ENCODE data around the gene ACER2. TPM values are rescaled to one million over a fixed set of nuclear protein-coding genes. Genes with fewer than 3 reads are reported as not detected.
"Not testable (repeated sequence)": the region's sequence is repeated elsewhere in the genome, so short reads cannot be mapped to it uniquely, and the experiment has no call there.

ACER2 gene
- total RNA-seq, result 1 to 10 TPM; 2.4 to 2.8 TPM

DNA sequence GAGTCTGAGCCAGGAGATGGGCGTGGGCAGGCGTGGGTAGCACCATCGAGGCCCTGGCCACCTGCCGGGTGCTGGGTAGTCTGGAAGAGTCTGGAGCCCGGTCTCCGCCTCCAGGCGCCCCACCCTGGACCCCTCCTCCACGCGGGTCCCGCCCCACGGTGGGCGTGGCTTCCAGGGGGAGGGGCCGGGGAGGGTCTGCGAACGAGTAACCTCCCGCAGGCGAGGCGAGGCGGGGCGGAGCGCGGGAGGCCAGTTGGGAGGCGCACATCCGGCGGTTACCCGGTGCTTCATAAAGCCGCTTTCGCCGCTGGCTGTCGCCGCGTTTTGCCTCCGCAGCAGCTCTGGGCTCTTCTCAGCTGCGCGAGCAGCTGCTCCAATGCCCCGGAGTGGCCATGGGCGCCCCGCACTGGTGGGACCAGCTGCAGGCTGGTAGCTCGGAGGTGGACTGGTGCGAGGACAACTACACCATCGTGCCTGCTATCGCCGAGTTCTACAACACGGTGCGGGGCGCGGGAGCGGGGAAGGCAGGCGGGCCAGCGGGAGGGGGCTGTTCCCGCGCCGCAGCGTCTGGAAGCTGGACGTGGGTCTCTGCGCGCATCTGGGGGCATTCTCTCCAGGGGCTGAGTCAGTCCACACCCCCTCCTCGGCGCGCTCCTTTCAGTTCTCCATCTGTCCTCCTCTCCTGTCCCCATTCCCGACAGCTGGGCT is at the start of gene ACER2:
Gene ACER2 (plus strand): TSS at position 317 of the 708 bp plus-strand sequence. CDS start 76 bp downstream, at position 393.
- Mint-ChIP-seq H3K27me3 (ENCODE audit: low read depth) (no peaks in the 10 kb centered on the region), H3K9me3 (no peaks in the 10 kb centered on the region), H3K4me1 (ENCODE audit: low read depth) (peaks cover 19% of the 10 kb centered on the region), H3K36me3 (ENCODE audit: insufficient read depth in 2 of 2) (peaks cover 0 to 6% of the 10 kb centered on the region in 2 donors), H3K4me3 (peak within 1 kb of the TSS; percentile 98), H3K27ac (peak within 1 kb of the TSS; percentile 85)
- peak; percentile 93 to 98 for DNase-seq
- peak; percentile 93 for ATAC-seq (replicated peaks in 1 of 2)

DNA sequence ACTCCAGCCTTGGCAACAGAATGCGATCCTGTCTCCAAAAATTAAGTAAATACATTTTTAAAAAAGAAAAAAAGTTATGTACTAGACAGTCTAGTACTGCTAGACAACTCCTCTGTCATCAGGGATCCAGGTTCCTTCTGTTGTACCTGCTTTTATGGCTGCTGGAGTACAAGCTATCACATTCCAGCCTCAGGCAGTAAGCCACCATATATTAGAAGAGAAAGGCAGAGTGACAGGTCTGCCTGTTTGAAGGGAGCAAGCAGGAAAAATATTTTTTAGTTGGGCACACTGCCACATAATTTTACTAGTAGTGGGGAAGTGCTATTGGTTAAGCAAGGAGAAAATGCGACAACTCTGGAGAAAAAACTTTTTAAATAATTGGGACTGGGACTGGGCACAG is 39.7 kb upstream of the ACER2 start:
- Mint-ChIP-seq H3K4me3 (no peak overlapping the region), H3K27me3 (ENCODE audit: low read depth) (no peaks in the 10 kb centered on the region), H3K4me1 (ENCODE audit: low read depth) (no peaks in the 10 kb centered on the region), H3K27ac (peak overlapping the region; percentile 82), H3K9me3 (no peaks in the 10 kb centered on the region), H3K36me3 (ENCODE audit: insufficient read depth in 2 of 2) (peaks cover 0 to 9% of the 10 kb centered on the region in 2 donors)
- no peak for DNase-seq
- ATAC-seq (replicated peaks in 1 of 2), result no peak

DNA sequence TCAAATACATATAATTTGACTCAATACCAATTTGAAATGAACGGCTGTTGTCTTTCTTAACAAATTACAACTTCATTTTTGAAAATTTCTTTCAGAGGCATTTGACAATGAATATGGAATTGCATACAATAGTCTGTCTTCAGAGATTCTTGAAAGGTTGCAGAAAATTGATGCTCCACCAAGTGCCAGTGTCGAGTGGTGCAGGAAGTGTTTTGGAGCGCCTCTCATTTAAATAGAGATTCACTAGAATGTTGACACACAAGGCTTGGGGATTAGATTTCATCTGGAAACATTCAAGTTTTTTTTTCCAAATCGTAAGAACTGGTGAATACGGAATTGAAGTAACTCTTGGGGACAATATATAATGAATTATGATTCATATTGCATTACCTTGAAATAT is 36.9 kb upstream of the ACER2 start:
- Mint-ChIP-seq H3K4me3 (no peak overlapping the region), H3K4me1 (ENCODE audit: low read depth) (peaks cover 19% of the 10 kb centered on the region), H3K9me3 (no peaks in the 10 kb centered on the region), H3K27ac (no peak overlapping the region), H3K36me3 (ENCODE audit: insufficient read depth in 2 of 2) (peaks cover 10 to 27% of the 10 kb centered on the region in 2 donors), H3K27me3 (ENCODE audit: low read depth) (no peaks in the 10 kb centered on the region)
- DNase-seq (no peak), ATAC-seq (replicated peaks in 1 of 2) (no peak)

DNA sequence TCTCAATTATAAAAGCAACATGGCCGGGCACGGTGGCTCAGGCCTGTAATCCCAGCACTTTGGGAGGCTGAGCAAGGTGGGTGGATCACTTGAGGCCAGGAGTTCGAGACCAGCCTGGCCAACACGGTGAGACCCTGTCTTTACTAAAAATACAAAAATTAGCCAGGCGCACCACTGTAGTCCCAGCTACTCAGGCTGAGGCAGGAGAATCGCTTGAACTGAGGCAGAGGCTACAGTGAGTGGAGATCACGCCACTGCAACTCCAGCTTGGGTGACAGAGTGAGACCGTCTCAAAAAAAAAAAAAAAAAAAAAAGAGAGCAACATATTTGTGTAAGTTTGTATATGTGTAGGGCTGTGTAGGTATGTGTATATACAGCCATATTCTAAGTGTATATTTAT is 36.2 kb upstream of the ACER2 start:
- Mint-ChIP-seq H3K9me3 (no peaks in the 10 kb centered on the region), H3K4me3 (no peak overlapping the region), H3K27me3 (ENCODE audit: low read depth) (no peaks in the 10 kb centered on the region), H3K36me3 (ENCODE audit: insufficient read depth in 2 of 2) (peaks cover 10 to 34% of the 10 kb centered on the region in 2 donors), H3K27ac (no peak overlapping the region), H3K4me1 (ENCODE audit: low read depth) (peaks cover 25% of the 10 kb centered on the region)
- ATAC-seq (replicated peaks in 1 of 2) (peak in 1 of 2 donors; percentile 33), DNase-seq (no peak)

DNA sequence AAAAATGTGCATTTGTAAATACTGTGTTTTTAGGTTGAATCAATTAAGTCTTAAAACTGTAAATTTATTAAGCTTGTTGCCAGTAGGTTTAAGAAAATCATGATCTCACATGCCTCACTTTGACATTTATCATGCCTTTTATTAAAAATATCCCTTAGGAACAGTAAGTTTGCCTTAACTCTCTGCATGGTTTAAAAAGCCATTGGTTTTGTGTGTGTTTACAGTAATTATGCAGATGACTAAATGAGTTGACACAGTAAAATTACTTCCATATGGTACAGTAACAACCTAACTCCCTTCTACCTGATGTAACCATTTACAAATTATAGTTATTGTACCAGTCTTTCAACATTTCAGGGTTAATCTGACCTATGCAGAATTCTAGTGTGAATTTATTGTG is 35.3 kb upstream of the ACER2 start:
- Mint-ChIP-seq H3K4me1 (ENCODE audit: low read depth) (peaks cover 35% of the 10 kb centered on the region), H3K27me3 (ENCODE audit: low read depth) (no peaks in the 10 kb centered on the region), H3K36me3 (ENCODE audit: insufficient read depth in 2 of 2) (peaks cover 15 to 39% of the 10 kb centered on the region in 2 donors), H3K27ac (peak overlapping the region; percentile 86), H3K9me3 (no peaks in the 10 kb centered on the region), H3K4me3 (no peak overlapping the region)
- DNase-seq (no peak), ATAC-seq (replicated peaks in 1 of 2) (no peak)

DNA sequence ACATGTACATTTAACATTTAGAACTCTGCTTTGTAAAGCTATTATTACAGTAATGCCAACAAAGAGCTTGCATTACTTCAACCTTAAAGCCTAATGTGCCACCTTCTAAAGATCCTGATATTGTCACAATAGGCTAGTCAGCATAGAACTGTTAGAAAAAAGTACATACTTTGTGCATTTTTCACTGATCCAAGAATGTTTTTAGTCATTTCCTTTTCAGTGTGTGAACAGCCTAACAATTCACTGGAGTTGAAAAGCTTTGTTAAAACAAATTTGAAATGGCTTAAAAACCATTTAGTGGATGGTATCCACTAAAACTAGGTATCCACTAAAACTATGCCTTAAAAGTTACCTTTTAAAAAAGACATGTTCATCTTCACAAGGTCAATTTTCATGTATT is 33.3 kb upstream of the ACER2 start:
- no peaks in the 10 kb centered on the region for H3K9me3 Mint-ChIP-seq
- H3K4me1 Mint-ChIP-seq (ENCODE audit: low read depth), result peaks cover 43% of the 10 kb centered on the region
- no peak overlapping the region for H3K4me3 Mint-ChIP-seq
- H3K36me3 Mint-ChIP-seq (ENCODE audit: insufficient read depth in 2 of 2), result peaks cover 28 to 54% of the 10 kb centered on the region in 2 donors
- H3K27me3 Mint-ChIP-seq (ENCODE audit: low read depth), result no peaks in the 10 kb centered on the region
- peak overlapping the region; percentile 47 for H3K27ac Mint-ChIP-seq
- DNase-seq, result no peak
- ATAC-seq (replicated peaks in 1 of 2), result no peak

DNA sequence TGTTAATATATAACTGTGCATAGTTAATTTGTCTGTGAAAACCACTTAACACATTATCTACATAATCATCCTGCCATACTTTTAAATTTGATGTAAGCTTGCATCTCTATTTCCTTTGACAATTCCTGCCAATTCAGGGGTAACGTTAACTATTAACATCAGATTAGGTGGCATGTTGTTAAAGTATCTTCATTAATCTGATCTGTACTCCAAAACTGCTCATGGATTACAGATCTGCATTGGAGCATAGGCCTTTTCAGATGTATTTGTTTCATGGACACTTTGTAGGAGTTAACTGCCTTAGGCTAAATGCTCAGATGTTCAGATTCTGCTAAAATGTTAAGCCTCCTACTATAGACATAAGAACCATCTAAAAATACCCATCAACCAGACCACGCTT is 31.9 kb upstream of the ACER2 start:
- Mint-ChIP-seq H3K27me3 (ENCODE audit: low read depth) (no peaks in the 10 kb centered on the region), H3K4me1 (ENCODE audit: low read depth) (peaks cover 57% of the 10 kb centered on the region), H3K27ac (peak overlapping the region; percentile 99), H3K9me3 (no peaks in the 10 kb centered on the region), H3K36me3 (ENCODE audit: insufficient read depth in 2 of 2) (peaks cover 32 to 55% of the 10 kb centered on the region in 2 donors), H3K4me3 (peak overlapping the region; percentile 94 to 97)
- ATAC-seq (replicated peaks in 1 of 2), result no peak
- no peak for DNase-seq

DNA sequence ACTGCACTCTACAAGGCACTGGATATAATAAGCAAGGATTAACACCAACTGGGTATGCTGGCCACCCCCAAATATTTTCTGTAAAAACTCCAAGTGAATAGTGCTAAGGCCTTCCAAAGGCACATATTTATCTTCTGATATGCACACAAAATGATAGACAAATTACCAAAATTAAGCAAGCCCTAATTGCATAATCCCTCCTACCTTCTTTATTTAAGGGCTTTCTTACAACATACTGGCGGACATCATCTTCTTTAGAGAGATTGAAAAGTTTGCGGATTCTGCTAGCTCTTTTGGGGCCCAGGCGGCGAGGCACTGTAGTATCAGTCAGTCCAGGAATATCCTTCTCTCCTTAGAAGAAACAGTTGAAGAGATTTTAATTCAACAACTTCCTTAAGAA is 30.6 kb upstream of the ACER2 start:
- H3K36me3 Mint-ChIP-seq (ENCODE audit: insufficient read depth in 2 of 2), result peaks cover 32 to 55% of the 10 kb centered on the region in 2 donors
- no peak for ATAC-seq (replicated peaks in 1 of 2)
- peak overlapping the region; percentile 99 for H3K27ac Mint-ChIP-seq
- H3K27me3 Mint-ChIP-seq (ENCODE audit: low read depth), result no peaks in the 10 kb centered on the region
- peaks cover 63% of the 10 kb centered on the region for H3K4me1 Mint-ChIP-seq (ENCODE audit: low read depth)
- H3K9me3 Mint-ChIP-seq, result no peaks in the 10 kb centered on the region
- no peak for DNase-seq
- H3K4me3 Mint-ChIP-seq, result peak overlapping the region; percentile 94 to 97

DNA sequence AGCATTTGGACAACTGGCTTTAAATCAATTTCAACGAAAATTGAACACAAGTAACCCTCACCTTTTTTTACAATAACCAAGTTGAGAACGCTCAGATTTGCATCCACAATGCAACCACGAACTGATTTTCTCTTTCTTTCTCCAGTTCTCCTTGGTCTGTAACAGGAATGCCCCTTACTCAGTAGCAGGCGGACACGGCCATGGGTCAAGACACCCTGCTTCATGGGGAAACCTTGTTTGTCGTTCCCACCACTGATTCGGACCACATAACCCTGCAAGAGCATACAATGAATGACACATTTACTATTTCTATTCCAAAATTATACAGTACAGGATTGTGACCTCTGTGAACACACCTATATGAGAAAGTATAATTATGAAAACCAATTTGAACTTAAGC is 30.2 kb upstream of the ACER2 start:
- Mint-ChIP-seq H3K27ac (peak overlapping the region; percentile 99), H3K36me3 (ENCODE audit: insufficient read depth in 2 of 2) (peaks cover 32 to 53% of the 10 kb centered on the region in 2 donors), H3K4me3 (peak overlapping the region; percentile 94 to 97), H3K4me1 (ENCODE audit: low read depth) (peaks cover 63% of the 10 kb centered on the region), H3K9me3 (no peaks in the 10 kb centered on the region), H3K27me3 (ENCODE audit: low read depth) (no peaks in the 10 kb centered on the region)
- ATAC-seq (replicated peaks in 1 of 2) (no peak), DNase-seq (no peak)

DNA sequence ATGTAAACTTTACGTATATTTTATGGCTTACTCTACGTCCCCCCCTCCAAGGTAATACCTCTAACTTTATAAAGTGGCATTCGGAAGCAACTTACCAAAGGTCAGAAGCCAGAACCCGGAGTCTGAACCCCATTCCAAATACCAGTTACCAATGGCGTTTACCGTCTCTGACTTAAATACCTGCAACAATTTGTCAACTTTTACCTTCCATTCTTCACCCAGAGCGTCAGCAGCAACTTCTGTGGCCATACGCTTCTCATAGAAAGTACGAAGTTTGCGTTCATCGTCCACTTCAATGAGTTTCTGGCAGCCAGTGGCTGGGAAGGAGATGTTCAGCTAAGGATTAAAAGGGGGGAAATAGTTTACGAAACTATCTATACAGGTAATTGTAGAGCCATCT is 29.5 kb upstream of the ACER2 start:
- Mint-ChIP-seq H3K9me3 (no peaks in the 10 kb centered on the region), H3K4me1 (ENCODE audit: low read depth) (peaks cover 63% of the 10 kb centered on the region), H3K36me3 (ENCODE audit: insufficient read depth in 2 of 2) (peaks cover 32 to 47% of the 10 kb centered on the region in 2 donors), H3K4me3 (peak overlapping the region; percentile 94 to 97), H3K27ac (peak overlapping the region; percentile 99), H3K27me3 (ENCODE audit: low read depth) (no peaks in the 10 kb centered on the region)
- DNase-seq, result no peak
- ATAC-seq (replicated peaks in 1 of 2), result no peak

DNA sequence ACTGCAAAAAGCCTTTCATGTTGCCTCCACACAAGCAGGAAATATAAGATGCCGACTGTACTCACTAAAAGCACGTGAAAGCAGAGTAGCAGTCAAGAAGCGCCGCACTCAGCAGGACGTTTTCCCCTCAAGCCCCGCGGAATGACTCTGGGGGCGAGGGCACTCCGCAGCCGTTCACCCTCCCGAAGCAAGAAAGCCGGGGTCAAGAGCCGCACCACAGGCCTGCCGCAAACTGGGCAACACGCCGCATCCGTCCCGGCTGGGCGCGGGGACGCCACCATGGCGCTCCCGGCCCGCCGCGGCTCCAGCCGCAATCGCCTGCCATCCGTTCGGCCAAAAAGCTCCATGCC is 29.1 kb upstream of the ACER2 start:
- H3K9me3 Mint-ChIP-seq, result no peaks in the 10 kb centered on the region
- DNase-seq (no peak), ATAC-seq (replicated peaks in 1 of 2) (peak; percentile 39 to 41)
- H3K27ac Mint-ChIP-seq, result peak overlapping the region; percentile 99
- H3K27me3 Mint-ChIP-seq (ENCODE audit: low read depth), result no peaks in the 10 kb centered on the region
- H3K4me1 Mint-ChIP-seq (ENCODE audit: low read depth), result peaks cover 63% of the 10 kb centered on the region
- peaks cover 32 to 45% of the 10 kb centered on the region in 2 donors for H3K36me3 Mint-ChIP-seq (ENCODE audit: insufficient read depth in 2 of 2)
- peak overlapping the region; percentile 94 to 97 for H3K4me3 Mint-ChIP-seq

DNA sequence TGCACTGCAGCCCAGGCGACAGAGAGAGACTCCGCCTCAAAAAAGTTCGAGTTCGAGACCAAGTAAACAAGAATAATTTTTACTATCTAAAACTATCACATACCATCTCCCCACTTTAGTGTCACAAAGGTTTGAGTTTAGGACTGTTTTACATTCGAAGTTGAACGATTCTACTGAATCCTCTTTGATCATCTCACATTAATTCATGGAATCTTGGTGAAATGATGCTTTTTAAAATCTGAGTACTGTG is 28.1 kb upstream of the ACER2 start:
- H3K4me1 Mint-ChIP-seq (ENCODE audit: low read depth), result peaks cover 56% of the 10 kb centered on the region
- H3K36me3 Mint-ChIP-seq (ENCODE audit: insufficient read depth in 2 of 2), result peaks cover 27 to 41% of the 10 kb centered on the region in 2 donors
- DNase-seq (no peak), ATAC-seq (replicated peaks in 1 of 2) (no peak)
- no peaks in the 10 kb centered on the region for H3K27me3 Mint-ChIP-seq (ENCODE audit: low read depth)
- H3K27ac Mint-ChIP-seq, result peak overlapping the region; percentile 99
- no peaks in the 10 kb centered on the region for H3K9me3 Mint-ChIP-seq
- H3K4me3 Mint-ChIP-seq, result peak overlapping the region; percentile 94 to 97

DNA sequence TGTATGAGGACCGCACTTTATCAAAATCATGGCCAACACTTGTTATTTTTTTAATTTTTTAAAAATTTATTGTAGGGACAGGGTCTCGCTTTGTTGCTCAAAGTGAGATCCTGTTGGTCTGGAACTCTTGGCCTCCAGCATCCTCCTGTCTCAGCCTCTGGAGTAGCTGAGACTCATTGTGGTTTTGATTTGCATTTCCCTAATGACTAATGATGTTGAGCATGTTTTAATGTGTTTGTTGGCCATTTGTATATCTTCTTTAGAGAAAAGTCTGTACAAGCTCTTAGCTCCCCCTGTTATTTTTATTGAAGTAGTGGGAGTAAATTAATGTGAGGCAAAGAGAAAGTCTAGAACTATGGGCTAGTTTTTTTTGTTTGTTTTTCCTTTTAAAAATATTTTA is 27.2 kb upstream of the ACER2 start:
- ATAC-seq (replicated peaks in 1 of 2), result no peak
- peaks cover 47% of the 10 kb centered on the region for H3K4me1 Mint-ChIP-seq (ENCODE audit: low read depth)
- no peaks in the 10 kb centered on the region for H3K27me3 Mint-ChIP-seq (ENCODE audit: low read depth)
- no peak for DNase-seq
- peaks cover 22 to 33% of the 10 kb centered on the region in 2 donors for H3K36me3 Mint-ChIP-seq (ENCODE audit: insufficient read depth in 2 of 2)
- H3K4me3 Mint-ChIP-seq, result peak overlapping the region in 1 of 2 donors; percentile 97
- no peaks in the 10 kb centered on the region for H3K9me3 Mint-ChIP-seq
- no peak overlapping the region for H3K27ac Mint-ChIP-seq

DNA sequence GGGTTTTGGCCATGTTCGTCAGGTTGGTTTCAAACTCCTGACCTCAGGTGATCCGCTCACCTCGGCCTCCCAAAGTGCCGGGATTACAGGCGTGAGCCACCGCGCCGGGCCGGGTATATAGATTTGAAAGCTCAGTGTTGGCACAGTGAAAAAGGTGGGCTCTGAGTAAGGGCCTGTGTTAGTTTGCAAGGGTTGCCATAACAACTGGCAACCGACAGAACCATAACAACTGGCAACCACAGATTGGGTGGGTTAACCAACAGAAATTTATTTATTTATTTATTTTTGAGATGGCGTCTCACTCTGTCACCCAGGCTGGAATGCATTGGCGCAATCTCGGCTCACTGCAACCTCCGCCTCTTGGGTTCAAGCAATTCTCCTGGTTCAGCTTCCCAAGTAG is 23.6 kb upstream of the ACER2 start:
- H3K27me3 Mint-ChIP-seq (ENCODE audit: low read depth); DNase-seq; H3K27ac Mint-ChIP-seq; H3K36me3 Mint-ChIP-seq (ENCODE audit: insufficient read depth in 2 of 2); H3K9me3 Mint-ChIP-seq; H3K4me3 Mint-ChIP-seq; ATAC-seq (replicated peaks in 1 of 2): not testable (repeated sequence)
- peaks cover 23% of the 10 kb centered on the region for H3K4me1 Mint-ChIP-seq (ENCODE audit: low read depth)

All from activated T-cell treated with anti-CD3 and anti-CD28 coated beads, Interleukin-2, amount 50 U/mL, for 72 hours (primary cell).